ENCODE measurements around the gene CRTAC1. TPM values are rescaled to one million over a fixed set of nuclear protein-coding genes. Genes with fewer than 3 reads are reported as not detected.
A peak's percentile ranks its signal among the peaks of the same experiment; 100 is the strongest.

CRTAC1 gene
- total and polyA plus RNA-seq, 11 donors, result 0.38 to 8.6 (median 1.7) TPM

- Histone ChIP-seq H3K4me1 (no peaks in the 10 kb centered on the region), H3K4me3 (no peak overlapping the region), H3K9me3 (no peaks in the 10 kb centered on the region), H3K36me3 (no peaks in the 10 kb centered on the region), H3K27ac (no peak overlapping the region), H3K27me3 (no peaks in the 10 kb centered on the region)
- TF ChIP-seq POLR2A (IDR thresholded peaks at IDR 0.05), result no peak
- TF ChIP-seq CTCF (IDR thresholded peaks at IDR 0.05), result no peak
- DNase-seq (no peak), ATAC-seq (no peak)
- WGBS, 4 donors, result 69 to 82% (median 79%) methylated on average over 3 of the region's 3 CpGs
- intact Hi-C loops (cut with DNase I), result no loop called here
Observed at GRCh38 chr10:97883092-97883485, 147.3 kb downstream of the CRTAC1 start.

- Histone ChIP-seq H3K27ac (no peak overlapping the region), H3K4me3 (no peak overlapping the region), H3K9me3 (no peaks in the 10 kb centered on the region), H3K36me3 (no peaks in the 10 kb centered on the region), H3K27me3 (no peaks in the 10 kb centered on the region), H3K4me1 (no peaks in the 10 kb centered on the region)
- 82 to 88% (median 84%) methylated on average over 11 of the region's 11 CpGs for WGBS, 4 donors
- ATAC-seq (peak in 2 of 4 donors; percentile 16 to 48), DNase-seq (no peak)
- intact Hi-C loops (cut with DNase I), result no loop called here
- TF ChIP-seq POLR2A (IDR thresholded peaks at IDR 0.05), result no peak
- TF ChIP-seq CTCF (IDR thresholded peaks at IDR 0.05), result no peak
Observed at GRCh38 chr10:97882142-97883091, 148.0 kb downstream of the CRTAC1 start.

GRCh38 chr10:97880109-97880508, 150.3 kb downstream of the CRTAC1 start:
- Histone ChIP-seq H3K4me3 (no peak overlapping the region), H3K9me3 (no peaks in the 10 kb centered on the region), H3K36me3 (no peaks in the 10 kb centered on the region), H3K27ac (no peak overlapping the region), H3K27me3 (no peaks in the 10 kb centered on the region), H3K4me1 (no peaks in the 10 kb centered on the region)
- no peak for ATAC-seq
- intact Hi-C loops (cut with DNase I), result no loop called here
- DNase-seq, result no peak
- WGBS, 4 donors, result 93 to 97% (median 96%) methylated on average over 10 of the region's 10 CpGs
- TF ChIP-seq POLR2A (IDR thresholded peaks at IDR 0.05) (no peak), CTCF (IDR thresholded peaks at IDR 0.05) (no peak)

GRCh38 chr10:97879241-97879640, 151.2 kb downstream of the CRTAC1 start:
- H3K4me3 ChIP-seq, result no peak overlapping the region
- TF ChIP-seq CTCF (IDR thresholded peaks at IDR 0.05), result no peak
- no peaks in the 10 kb centered on the region for H3K4me1 ChIP-seq
- H3K36me3 ChIP-seq, result no peaks in the 10 kb centered on the region
- H3K27ac ChIP-seq, result no peak overlapping the region
- intact Hi-C loops (cut with DNase I), result no loop called here
- no peaks in the 10 kb centered on the region for H3K9me3 ChIP-seq
- DNase-seq (no peak), ATAC-seq (no peak)
- peaks cover 0 to 4% (median 0%) of the 10 kb centered on the region in 9 donors for H3K27me3 ChIP-seq
- 92 to 95% (median 93%) methylated on average over 5 of the region's 5 CpGs for WGBS, 4 donors

Measured in heart left ventricle (tissue), 16 donors.